ENCODE measurements around the gene CUBN. TPM values are rescaled to one million over a fixed set of nuclear protein-coding genes. Genes with fewer than 3 reads are reported as not detected.

Gene CUBN
- total RNA-seq, 1 experiment from 2014 or later = 0.46 TPM

DNA sequence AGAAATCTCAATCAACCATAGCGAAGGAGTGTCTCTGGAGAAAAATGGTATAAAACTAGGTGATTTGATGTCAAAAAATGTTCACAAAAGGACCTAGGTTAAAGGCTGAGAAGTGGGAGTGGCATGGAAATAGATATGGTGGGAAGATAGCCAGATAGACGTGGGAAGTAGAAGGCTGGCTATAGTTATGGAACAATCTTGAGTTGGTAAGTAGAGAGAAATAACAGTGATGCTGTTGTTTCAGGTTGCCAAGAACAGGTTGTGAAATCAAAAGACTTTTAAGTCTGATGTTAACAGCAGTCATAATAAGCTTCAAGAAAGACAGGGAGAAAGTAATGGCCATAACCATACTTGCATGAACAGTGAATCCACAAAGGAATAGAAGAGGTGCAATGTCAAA lies 206.3 kb downstream of the CUBN start:
- Mint-ChIP-seq H3K4me3 (no peak overlapping the region), H3K4me1 (peaks cover 11% of the 10 kb centered on the region), H3K27ac (no peak overlapping the region), H3K27me3 (ENCODE audit: low read depth) (no peaks in the 10 kb centered on the region; the same call in 1 of the 2 replicates), H3K9me3 (no peaks in the 10 kb centered on the region), H3K36me3 (no peaks in the 10 kb centered on the region)
- CTCF ChIA-PET = no interaction called here
- no peak for ATAC-seq
- POLR2A ChIA-PET = no interaction called here
- DNase-seq (ENCODE audit: low spot score) = no peak
- TF ChIP-seq ERG (CRISPR knock-in tag; IDR thresholded peaks at IDR 0.05) (no peak), NR3C1 (CRISPR knock-in tag; conservative IDR thresholded peaks at IDR 0.05; ENCODE audit: low read depth) (no peak), FOXP1 (CRISPR knock-in tag; IDR thresholded peaks at IDR 0.05; ENCODE audit: borderline replicate concordance) (no peak), ZNF416 (CRISPR knock-in tag; IDR thresholded peaks at IDR 0.05) (no peak), AR (CRISPR knock-in tag; IDR thresholded peaks at IDR 0.05) (no peak), ATF1 (CRISPR knock-in tag; IDR thresholded peaks at IDR 0.05) (no peak), NFATC4 (CRISPR knock-in tag; IDR thresholded peaks at IDR 0.05) (no peak), NFE2L1 (CRISPR knock-in tag; IDR thresholded peaks at IDR 0.05) (no peak), CDX4 (CRISPR knock-in tag; IDR thresholded peaks at IDR 0.05; ENCODE audit: borderline replicate concordance) (no peak), SP1 (CRISPR knock-in tag; conservative IDR thresholded peaks at IDR 0.05) (no peak), ZNF138 (CRISPR knock-in tag; conservative IDR thresholded peaks at IDR 0.05) (no peak), TEAD4 (CRISPR knock-in tag; IDR thresholded peaks at IDR 0.05) (no peak), SOX15 (CRISPR knock-in tag; IDR thresholded peaks at IDR 0.05) (no peak), MXD4 (CRISPR knock-in tag; IDR thresholded peaks at IDR 0.05; ENCODE audit: borderline replicate concordance) (no peak), NR1H2 (CRISPR knock-in tag; IDR thresholded peaks at IDR 0.05) (no peak)
- TF ChIP-seq, protein P1, sequence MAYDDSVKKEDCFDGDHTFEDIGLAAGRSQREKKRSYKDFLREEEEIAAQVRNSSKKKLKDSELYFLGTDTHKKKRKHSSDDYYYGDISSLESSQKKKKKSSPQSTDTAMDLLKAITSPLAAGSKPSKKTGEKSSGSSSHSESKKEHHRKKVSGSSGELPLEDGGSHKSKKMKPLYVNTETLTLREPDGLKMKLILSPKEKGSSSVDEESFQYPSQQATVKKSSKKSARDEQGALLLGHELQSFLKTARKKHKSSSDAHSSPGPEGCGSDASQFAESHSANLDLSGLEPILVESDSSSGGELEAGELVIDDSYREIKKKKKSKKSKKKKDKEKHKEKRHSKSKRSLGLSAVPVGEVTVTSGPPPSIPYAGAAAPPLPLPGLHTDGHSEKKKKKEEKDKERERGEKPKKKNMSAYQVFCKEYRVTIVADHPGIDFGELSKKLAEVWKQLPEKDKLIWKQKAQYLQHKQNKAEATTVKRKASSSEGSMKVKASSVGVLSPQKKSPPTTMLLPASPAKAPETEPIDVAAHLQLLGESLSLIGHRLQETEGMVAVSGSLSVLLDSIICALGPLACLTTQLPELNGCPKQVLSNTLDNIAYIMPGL (CRISPR knock-in tag; IDR thresholded peaks at IDR 0.05) = no peak
- TF ChIP-seq, protein P2, sequence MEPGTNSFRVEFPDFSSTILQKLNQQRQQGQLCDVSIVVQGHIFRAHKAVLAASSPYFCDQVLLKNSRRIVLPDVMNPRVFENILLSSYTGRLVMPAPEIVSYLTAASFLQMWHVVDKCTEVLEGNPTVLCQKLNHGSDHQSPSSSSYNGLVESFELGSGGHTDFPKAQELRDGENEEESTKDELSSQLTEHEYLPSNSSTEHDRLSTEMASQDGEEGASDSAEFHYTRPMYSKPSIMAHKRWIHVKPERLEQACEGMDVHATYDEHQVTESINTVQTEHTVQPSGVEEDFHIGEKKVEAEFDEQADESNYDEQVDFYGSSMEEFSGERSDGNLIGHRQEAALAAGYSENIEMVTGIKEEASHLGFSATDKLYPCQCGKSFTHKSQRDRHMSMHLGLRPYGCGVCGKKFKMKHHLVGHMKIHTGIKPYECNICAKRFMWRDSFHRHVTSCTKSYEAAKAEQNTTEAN (CRISPR knock-in tag; IDR thresholded peaks at IDR 0.05) = no peak
- TF ChIP-seq, protein P3, sequence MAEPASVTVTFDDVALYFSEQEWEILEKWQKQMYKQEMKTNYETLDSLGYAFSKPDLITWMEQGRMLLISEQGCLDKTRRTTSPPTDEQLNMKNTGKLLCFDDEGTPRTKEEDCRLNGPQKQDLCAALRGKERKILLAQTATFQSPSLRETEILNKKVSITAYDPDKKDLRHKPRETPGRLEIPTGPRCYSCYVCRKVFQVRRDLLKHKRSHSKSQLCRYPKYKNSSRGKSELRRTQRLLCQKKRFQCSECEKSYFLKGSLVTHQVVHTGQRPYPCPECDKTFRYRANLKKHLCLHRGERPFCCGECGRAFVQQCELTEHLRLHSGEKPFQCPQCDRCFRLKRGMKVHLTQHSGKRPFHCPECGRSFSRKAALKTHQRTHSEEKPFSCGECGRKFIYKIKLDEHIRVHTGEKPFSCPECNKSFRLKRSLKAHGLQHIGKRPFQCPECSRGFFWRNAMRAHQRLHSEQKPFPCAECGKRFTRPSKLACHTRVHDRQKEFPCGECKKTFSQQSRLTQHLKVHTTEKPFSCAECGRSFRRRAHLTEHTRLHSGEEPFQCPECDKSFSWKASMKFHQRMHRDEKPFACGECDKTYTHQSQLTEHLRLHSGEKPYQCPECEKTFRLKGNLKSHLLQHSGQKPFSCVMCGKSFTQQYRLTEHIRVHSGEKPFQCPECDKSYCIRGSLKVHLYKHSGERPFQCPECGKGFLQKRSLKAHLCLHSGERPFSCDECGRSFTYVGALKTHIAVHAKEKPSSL (CRISPR knock-in tag; conservative IDR thresholded peaks at IDR 0.05) = no peak

Data from WTC11 (cell line).